Activated naive CD4-positive, alpha-beta T cell treated with anti-CD3 and anti-CD28 coated beads, Interleukin-2, amount 10 ng/mL, durations not matched to agents 7 days and 5 days (primary cell): ENCODE results near the gene FAM72A.
"Not testable (repeated sequence)": the region's sequence is repeated elsewhere in the genome, so short reads cannot be mapped to it uniquely, and the experiment has no call there.

Experiments used
- CTCF ChIA-PET: fragments of 350-600 bp; sonication (Branson Sonifier 250); formaldehyde crosslinking; loops from one replicate; lab custom pipeline; 2021; ENCODE audit warnings: antibody characterized with exemption; lab: Charles Lee
- DNase-seq: peaks from one replicate; pipeline ENCODE4 v3.0.0-alpha.2; 2020
- H3K27ac Mint-ChIP-seq: one replicate; pipeline ENCODE4 v1.8.0; 2021; ENCODE audit warnings: mild to moderate bottlenecking, moderate library complexity, mixed read lengths
- H3K27me3 Mint-ChIP-seq: one replicate; pipeline ENCODE4 v1.8.0; 2021; ENCODE audit warnings: mild to moderate bottlenecking, mixed read lengths
- H3K36me3 Mint-ChIP-seq: one replicate; pipeline ENCODE4 v1.8.0; 2021; ENCODE audit warnings: mixed read lengths
- H3K4me1 Mint-ChIP-seq: one replicate; pipeline ENCODE4 v1.8.0; 2021; ENCODE audit warnings: mixed read lengths
- H3K4me3 Mint-ChIP-seq: one replicate; pipeline ENCODE4 v1.8.0; 2021; ENCODE audit warnings: mild to moderate bottlenecking, moderate library complexity, mixed read lengths
- H3K9me3 Mint-ChIP-seq: one replicate; pipeline ENCODE4 v1.8.0; 2021; ENCODE audit warnings: mixed read lengths

Gene FAM72A

DNA sequence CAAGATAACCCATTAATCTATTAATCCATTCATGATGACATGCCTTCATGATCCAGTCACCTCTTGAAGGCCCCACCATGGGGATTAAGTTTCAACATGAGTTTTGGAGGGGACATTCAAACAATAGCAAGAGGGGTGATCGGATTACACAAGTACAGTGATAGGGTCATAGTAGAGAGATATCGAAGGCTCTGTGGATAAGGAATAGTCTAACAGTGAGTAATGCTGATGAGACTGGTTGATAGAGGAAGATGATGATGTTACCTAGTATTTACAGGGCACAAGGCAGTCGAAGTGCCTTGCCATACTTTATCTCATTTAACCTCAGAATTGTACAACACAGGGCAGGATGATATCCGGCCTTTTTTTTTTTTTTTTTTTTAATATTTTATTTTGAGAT lies 18.9 kb upstream of the FAM72A start:
- DNase-seq, H3K4me3 Mint-ChIP-seq, H3K9me3 Mint-ChIP-seq: not testable (repeated sequence)

GRCh38 chr1:206220332-206221000 lies 17.8 kb upstream of the FAM72A start:
- CTCF ChIA-PET, H3K36me3 Mint-ChIP-seq, H3K4me1 Mint-ChIP-seq, H3K27ac Mint-ChIP-seq, H3K9me3 Mint-ChIP-seq, H3K4me3 Mint-ChIP-seq, H3K27me3 Mint-ChIP-seq: not testable (repeated sequence)
- DNase-seq = peak; percentile 21

More for the DNA sequence above, 18.9 kb upstream of the FAM72A start:
- H3K27ac Mint-ChIP-seq, CTCF ChIA-PET, H3K4me1 Mint-ChIP-seq, H3K27me3 Mint-ChIP-seq, H3K36me3 Mint-ChIP-seq: not testable (repeated sequence)

DNA sequence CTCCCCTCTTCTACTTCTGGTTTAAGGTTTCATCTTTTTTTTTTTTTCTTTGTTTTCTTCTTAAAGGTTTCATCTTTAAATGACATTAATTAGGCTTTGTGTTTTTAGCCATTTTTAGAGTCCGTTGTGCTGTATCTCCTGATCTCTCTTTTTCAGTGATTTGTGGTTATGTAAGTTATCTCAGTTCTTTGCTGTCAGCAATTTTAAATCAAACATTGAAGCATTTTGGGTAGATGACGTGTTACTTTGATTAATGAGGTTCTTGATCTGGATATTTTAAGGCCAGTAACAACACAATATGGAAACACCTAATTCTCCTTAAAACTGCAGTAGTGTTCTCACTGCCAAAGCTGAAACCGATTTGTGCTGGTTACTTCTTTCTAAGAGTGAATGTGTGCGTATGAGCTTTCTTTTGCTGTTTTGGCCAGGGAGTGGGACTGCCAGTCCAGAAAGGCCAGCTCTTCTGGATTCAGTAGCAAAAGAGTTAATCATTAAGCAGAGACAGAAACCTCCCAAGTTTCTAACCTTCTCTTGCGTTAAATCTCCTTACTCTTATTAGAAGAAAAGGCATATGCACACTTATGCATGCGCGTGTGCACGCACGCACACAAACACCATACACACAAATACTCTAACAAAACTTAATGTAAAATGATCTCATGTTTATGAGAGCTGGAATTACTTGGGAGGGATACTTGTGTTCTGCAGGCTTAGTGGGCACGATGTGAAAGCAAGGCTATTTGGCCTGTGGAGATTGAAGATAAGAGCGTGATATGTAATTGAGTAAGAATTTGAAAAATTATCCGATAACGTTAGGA lies 17.1 kb upstream of the FAM72A start:
- H3K4me3 Mint-ChIP-seq, H3K27me3 Mint-ChIP-seq, H3K27ac Mint-ChIP-seq, H3K36me3 Mint-ChIP-seq, DNase-seq, H3K9me3 Mint-ChIP-seq, CTCF ChIA-PET, H3K4me1 Mint-ChIP-seq: not testable (repeated sequence)

GRCh38 chr1:206218765-206219164 lies 16.1 kb upstream of the FAM72A start:
- H3K9me3 Mint-ChIP-seq, H3K4me1 Mint-ChIP-seq, CTCF ChIA-PET, H3K36me3 Mint-ChIP-seq, H3K27me3 Mint-ChIP-seq, DNase-seq, H3K27ac Mint-ChIP-seq, H3K4me3 Mint-ChIP-seq: not testable (repeated sequence)

DNA sequence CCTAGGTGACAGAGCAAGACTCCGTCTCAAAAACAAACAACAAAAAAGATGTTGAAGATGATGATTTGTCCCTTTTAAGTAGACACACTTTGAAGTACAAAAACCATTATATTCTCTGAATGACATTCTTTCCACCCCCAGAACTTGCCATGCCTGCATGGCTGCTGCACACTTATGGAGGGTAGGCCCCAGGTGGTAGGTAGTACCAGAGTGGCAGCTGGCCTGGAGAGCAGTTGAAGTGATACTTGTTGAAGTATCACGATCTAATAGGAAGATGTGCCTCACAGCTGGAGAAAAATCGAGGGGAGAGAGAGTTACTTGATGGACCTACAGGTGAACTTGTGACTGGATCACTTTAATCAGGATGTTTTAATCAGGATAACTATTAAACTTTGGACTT lies 15.6 kb upstream of the FAM72A start:
- CTCF ChIA-PET, H3K27ac Mint-ChIP-seq, DNase-seq, H3K36me3 Mint-ChIP-seq, H3K4me1 Mint-ChIP-seq, H3K27me3 Mint-ChIP-seq, H3K4me3 Mint-ChIP-seq, H3K9me3 Mint-ChIP-seq: not testable (repeated sequence)

GRCh38 chr1:206215600-206216392 lies 13.2 kb upstream of the FAM72A start:
- H3K27ac Mint-ChIP-seq, H3K36me3 Mint-ChIP-seq, H3K4me1 Mint-ChIP-seq, CTCF ChIA-PET, H3K9me3 Mint-ChIP-seq, H3K27me3 Mint-ChIP-seq, DNase-seq, H3K4me3 Mint-ChIP-seq: not testable (repeated sequence)

DNA sequence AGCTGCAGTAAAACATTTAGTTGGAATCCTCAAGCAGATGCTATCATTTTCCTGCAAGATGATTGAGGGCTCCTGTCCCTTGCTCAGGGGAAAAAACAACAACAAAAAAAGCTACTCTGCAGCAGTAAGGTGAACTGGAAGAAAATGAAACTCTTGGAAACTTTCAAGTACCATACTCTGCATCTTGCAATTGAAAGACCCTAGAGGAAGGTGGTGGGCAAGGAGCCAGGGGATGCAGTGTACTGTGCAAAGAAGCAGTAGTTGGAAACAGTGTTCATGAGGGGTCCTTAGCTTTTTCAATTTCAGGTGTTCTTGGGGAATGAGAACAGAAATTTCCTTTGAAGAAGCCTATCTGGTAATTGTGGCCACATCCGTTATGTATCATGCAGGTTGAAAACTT lies 8.2 kb upstream of the FAM72A start:
- H3K4me1 Mint-ChIP-seq, DNase-seq, H3K4me3 Mint-ChIP-seq, H3K27ac Mint-ChIP-seq, H3K36me3 Mint-ChIP-seq, H3K27me3 Mint-ChIP-seq, CTCF ChIA-PET, H3K9me3 Mint-ChIP-seq: not testable (repeated sequence)

GRCh38 chr1:206205569-206205968 lies 2.9 kb upstream of the FAM72A start:
- CTCF ChIA-PET, H3K27ac Mint-ChIP-seq, H3K9me3 Mint-ChIP-seq, H3K4me1 Mint-ChIP-seq, H3K4me3 Mint-ChIP-seq, H3K27me3 Mint-ChIP-seq, H3K36me3 Mint-ChIP-seq: not testable (repeated sequence)
- DNase-seq = peak; percentile 22

- CTCF ChIA-PET, H3K36me3 Mint-ChIP-seq, H3K27me3 Mint-ChIP-seq, H3K4me1 Mint-ChIP-seq, H3K9me3 Mint-ChIP-seq: not testable (repeated sequence)
- Mint-ChIP-seq H3K27ac (peak overlapping the region; percentile 75), H3K4me3 (peak overlapping the region; percentile 85)
- DNase-seq = peak; percentile 24
Measured at GRCh38 chr1:206204871-206205270, 2.2 kb upstream of the FAM72A start.

- peak overlapping the region; percentile 76 for H3K4me3 Mint-ChIP-seq
- H3K36me3 Mint-ChIP-seq, H3K4me1 Mint-ChIP-seq, H3K9me3 Mint-ChIP-seq, H3K27me3 Mint-ChIP-seq, CTCF ChIA-PET: not testable (repeated sequence)
- peak; percentile 20 for DNase-seq
- H3K27ac Mint-ChIP-seq = peak overlapping the region; percentile 45
Measured at GRCh38 chr1:206204159-206204511, 1.5 kb upstream of the FAM72A start.

DNA sequence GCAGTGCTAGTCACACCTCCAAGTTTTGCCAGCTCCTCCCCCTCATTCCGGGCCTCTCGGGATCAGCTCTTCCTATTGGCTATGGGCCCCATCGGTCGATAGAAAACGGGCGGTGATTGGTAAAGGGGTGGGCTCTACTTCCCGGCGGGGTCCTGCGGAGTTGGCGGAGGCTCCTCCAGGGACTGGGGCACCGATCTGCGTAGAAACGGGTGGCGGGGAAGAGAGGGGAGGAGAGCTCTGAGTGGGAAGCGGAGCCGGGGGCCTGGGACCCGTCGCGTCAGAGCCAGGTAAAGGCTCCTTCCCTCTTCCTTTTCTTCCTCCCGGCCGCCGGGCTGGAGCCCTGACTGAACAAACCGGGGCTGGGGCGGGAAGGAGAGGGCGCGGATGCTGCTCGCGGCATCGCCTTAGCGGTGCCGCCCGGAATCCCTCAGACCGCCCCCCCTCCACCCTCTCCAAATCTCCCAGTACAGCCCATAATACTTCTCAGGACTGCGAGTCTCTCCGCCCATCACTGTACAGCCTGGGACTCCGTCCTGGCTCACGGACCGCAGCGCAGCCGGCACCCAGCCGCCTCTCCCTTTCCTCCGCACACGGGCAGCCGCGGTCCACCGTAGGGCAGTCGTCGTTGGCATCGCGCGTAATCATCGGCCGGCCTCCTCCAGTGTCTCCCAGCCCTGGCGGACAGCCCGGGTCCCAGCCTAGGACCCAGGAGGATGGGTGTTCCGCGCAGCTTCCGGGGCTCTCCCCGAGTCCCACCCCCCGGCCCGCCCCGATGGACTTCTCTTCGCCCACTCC lies 922 bp upstream of the FAM72A start, which contains the start of gene SRGAP2:
SRGAP2 (plus strand) TSS at position 178 of the 795 bp plus-strand sequence. CDS start 2,430 bp downstream, outside the sequence.
- H3K27ac Mint-ChIP-seq = peak within 1 kb of the TSS; percentile 76
- DNase-seq = peak; percentile 72
- peak within 1 kb of the TSS; percentile 85 for H3K4me3 Mint-ChIP-seq
- H3K9me3 Mint-ChIP-seq, H3K27me3 Mint-ChIP-seq, H3K36me3 Mint-ChIP-seq, H3K4me1 Mint-ChIP-seq, CTCF ChIA-PET: not testable (repeated sequence)

- H3K27me3 Mint-ChIP-seq, H3K4me3 Mint-ChIP-seq, H3K9me3 Mint-ChIP-seq, H3K27ac Mint-ChIP-seq, H3K4me1 Mint-ChIP-seq, DNase-seq, CTCF ChIA-PET, H3K36me3 Mint-ChIP-seq: not testable (repeated sequence)
Measured at GRCh38 chr1:206196748-206197424, 5.8 kb downstream of the FAM72A start.

DNA sequence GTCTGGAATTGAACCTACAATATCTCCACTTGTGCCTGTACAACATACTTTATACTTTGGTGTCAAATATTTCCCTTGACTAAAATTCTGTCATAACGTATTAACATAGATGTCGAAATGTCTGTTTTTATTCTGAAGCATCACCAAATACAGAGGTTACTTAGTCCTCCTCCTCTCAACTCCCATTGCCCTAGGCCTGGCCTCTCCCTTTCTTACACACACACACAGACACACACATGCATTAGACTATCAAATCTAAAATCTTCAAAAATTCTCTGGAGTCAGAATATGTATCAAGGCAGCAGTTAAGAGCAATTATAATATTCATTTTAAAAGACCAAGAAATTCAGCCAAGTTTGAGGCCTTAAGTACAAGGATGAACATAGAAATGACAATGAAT lies 7.5 kb downstream of the FAM72A start:
- H3K4me1 Mint-ChIP-seq, H3K4me3 Mint-ChIP-seq, CTCF ChIA-PET, DNase-seq, H3K9me3 Mint-ChIP-seq, H3K27me3 Mint-ChIP-seq, H3K36me3 Mint-ChIP-seq, H3K27ac Mint-ChIP-seq: not testable (repeated sequence)

DNA sequence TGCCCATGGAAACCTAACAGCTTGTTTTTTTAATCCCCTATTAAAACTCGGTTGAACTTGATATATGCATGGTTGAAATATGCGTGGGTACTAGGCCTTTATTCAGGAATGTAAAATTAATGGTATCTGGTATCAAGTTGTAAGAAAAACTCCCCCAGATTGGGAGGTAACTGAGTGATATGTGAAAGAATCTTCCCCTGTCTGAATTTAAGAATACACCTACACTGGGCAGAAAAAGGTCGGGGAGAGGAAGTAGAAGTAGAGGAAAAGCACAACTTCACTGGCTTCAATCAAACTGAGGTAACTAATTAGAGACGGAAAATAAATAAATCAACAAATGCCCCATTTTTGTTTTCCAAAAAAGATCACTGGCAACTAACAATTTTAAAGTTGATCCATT lies 15.8 kb downstream of the FAM72A start:
- H3K36me3 Mint-ChIP-seq, CTCF ChIA-PET, DNase-seq, H3K27me3 Mint-ChIP-seq, H3K4me3 Mint-ChIP-seq, H3K4me1 Mint-ChIP-seq, H3K27ac Mint-ChIP-seq, H3K9me3 Mint-ChIP-seq: not testable (repeated sequence)
